GM18867 (cell line): ENCODE measurements around the gene C3.

Experiments
- ATAC-seq: cut with Tn5 transposase; IDR thresholded peaks from one replicate; pipeline ENCODE4 v1.9.1; 2021; ENCODE audit warnings: mild to moderate bottlenecking, moderate library complexity; ENCODE audit not compliant: unreplicated experiment

Gene C3

DNA sequence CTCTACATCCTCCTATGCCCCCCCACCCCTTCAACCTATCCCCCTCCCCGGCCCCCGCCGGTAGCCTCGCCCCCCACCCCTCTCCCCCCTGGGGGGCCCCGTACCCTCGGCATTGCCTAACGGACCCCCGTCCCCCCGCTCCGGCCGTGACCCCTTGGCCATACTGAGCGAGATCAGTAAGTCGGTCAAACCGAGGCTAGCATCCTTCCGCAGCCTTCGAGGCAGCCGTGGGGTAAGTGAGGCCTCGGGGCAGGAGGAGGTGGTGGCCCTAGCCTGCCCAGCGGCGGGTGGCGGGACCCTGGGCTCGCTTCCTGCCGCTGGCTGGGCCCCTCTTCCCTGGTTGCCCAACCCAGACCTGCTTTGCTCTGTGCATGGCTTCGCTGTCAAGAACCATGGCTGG, 25.5 kb upstream of the C3 start:
- no peak for ATAC-seq

GRCh38 chr19:6744381-6745301, 24.2 kb upstream of the C3 start:
- ATAC-seq = no peak

DNA sequence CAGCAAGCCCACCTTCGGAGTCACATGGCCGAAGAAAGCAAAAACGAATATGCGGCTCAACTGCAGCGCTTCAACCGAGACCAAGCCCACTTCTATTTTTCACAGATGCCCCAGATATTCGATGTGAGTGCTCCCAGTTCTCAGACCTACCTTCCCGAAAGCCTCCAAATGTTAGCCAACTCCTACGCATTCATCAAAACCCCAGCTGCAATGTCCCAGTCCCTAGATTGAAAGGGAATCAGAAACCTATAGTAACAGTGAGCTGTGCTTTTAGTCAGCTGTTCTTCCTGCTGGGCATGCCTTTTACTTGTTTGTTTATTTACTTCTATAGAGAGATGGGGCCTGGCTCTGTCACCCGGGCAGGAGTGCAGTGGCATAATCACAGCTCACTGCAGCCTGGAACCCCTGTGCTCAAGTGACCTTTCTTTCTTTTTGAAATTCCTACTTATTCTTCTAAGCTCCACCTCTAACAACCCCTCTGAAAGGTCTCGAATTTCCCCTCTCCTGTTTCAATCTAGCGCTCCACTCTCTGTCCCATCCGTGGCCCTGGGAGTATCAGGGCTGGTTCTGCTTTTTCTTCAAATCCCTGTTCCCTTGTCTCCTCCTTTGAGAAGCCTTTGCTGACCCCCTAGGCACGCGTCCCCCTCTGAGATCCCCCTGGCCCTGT, 23.4 kb upstream of the C3 start:
- no peak for ATAC-seq

- no peak for ATAC-seq
Measured at GRCh38 chr19:6743066-6743465, 22.6 kb upstream of the C3 start.

DNA sequence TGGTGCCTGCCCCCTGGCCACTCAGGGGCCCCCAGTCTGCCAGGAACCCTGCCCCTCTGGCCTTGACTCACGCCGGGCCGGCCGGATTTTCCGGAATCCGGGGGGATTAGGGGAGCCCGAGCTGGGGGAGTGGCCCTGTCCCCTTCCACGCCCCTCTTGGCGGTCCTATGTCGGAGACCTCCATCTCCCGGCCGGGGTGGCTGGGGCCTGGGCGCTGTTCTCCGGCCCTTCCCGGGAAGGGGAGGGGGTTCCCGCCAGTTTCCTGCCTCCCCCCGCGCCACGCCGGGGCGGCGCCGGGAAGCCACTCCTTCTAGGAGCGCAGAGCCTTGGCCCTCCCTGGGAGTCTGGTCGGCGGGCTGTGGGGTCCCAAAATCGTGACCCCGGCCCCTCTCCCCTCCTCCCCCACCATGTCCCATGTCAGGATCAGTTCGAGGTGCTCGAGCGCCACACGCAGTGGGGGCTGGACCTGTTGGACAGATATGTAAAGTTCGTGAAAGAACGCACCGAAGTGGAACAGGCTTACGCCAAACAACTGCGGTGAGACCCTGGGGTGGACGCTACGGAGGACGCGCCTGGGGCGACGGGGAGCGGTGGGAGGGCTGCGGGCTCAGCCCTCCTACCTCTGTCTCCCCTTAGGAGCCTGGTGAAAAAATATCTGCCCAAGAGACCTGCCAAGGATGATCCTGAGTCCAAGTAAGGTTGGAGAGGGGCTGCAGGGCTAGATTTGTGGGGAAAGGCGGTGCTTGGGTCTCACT, 20.3 kb upstream of the C3 start:
- no peak for ATAC-seq

GRCh38 chr19:6739883-6740588, 19.6 kb upstream of the C3 start:
- no peak for ATAC-seq

DNA sequence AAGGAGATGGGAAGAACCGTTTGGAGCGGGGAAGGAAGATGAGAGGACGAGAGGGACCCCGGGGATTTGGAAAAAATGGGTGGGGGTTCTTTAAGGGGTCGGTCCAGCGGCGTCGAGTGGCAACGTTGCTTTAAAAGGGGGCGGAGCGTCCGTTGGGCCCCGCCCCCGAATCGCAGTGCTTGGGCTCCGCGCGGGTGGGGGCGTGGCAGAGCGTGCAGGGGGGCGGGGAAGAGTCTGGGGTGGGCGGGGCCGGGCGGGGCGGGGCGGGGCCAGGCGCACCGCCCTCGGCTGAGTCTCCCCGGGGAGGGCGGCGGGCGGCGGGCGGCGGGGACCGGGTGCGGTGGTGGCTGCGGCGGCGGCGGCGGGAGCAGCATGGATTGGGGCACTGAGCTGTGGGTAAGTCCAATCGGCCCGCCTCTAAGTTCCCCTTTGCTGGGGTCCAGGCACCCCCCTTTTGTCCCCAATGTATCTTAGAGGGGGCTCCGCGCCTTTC, 19.0 kb upstream of the C3 start, which contains the start of gene TRIP10:
Gene TRIP10 (plus strand): TSS at position 291 of the 493 bp plus-strand sequence. CDS start 82 bp downstream, at position 373.
- ATAC-seq = no peak

GRCh38 chr19:6738787-6739389, 18.4 kb upstream of the C3 start:
- ATAC-seq = no peak

GRCh38 chr19:6737873-6738786, 17.7 kb upstream of the C3 start:
- ATAC-seq = no peak

DNA sequence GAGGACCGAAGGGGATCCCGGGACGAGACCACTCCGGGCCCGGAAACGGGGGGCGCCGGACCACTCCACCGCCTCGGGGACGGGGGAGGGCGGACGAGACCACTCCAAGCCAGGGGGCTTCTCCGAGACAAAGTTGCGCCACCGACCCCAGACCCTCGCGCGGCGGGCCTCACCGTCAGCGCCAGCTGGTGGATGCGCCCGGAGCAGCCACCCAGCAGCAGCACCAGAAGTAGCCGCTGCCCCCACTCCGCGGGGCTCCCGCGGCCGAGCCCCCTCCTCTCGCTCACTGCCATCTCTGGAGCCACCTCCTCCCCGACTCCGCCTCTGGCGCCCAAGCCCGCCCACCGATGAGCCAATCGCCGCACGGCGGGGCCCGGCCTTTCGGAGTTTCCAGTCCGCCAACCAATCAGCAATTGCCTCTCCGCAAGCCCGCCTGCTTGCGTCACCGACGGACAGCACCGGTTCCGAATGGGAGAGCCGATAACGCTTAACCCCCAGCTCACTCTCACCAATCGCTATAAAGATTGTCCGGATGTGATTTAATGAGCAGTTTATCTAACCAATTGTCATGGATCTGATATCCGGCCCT, 16.9 kb upstream of the C3 start, which contains the start of gene GPR108:
Gene GPR108 (minus strand): TSS at position 297 of the 589 bp plus-strand sequence. CDS start 4 bp downstream, at position 293.
- ATAC-seq = peak; percentile 66

- no peak for ATAC-seq
Measured at GRCh38 chr19:6736917-6737283, 16.4 kb upstream of the C3 start.

- peak; percentile 19 for ATAC-seq
Measured at GRCh38 chr19:6736169-6736916, 15.9 kb upstream of the C3 start.

GRCh38 chr19:6735181-6735911, 14.9 kb upstream of the C3 start:
- no peak for ATAC-seq

- no peak for ATAC-seq
Measured at GRCh38 chr19:6734096-6734696, 13.7 kb upstream of the C3 start.

GRCh38 chr19:6733338-6734095, 13.1 kb upstream of the C3 start:
- ATAC-seq = no peak

GRCh38 chr19:6732803-6733337, 12.4 kb upstream of the C3 start:
- ATAC-seq = no peak
